Measurements from ENCODE around the gene PCK1. TPM values are rescaled to one million over a fixed set of nuclear protein-coding genes. Genes with fewer than 3 reads are reported as not detected.

PCK1 gene
- total RNA-seq, 1 experiment from 2014 or later, result 0.49 TPM

- Histone ChIP-seq H3K27me3 (ENCODE audit: insufficient read depth, low read length) (peaks cover 22% of the 10 kb centered on the region; the same call in 1 of the 2 replicates), H3K27ac (ENCODE audit: low read depth, low read length) (no peak overlapping the region), H3K36me3 (ENCODE audit: control insufficient read depth in 1 of 2, insufficient read depth in 2 of 2, low read length in 2 of 2) (no peaks in the 10 kb centered on the region), H2AFZ (ENCODE audit: low read depth, low read length, poor library complexity, severe bottlenecking) (no peak overlapping the region), H3K9ac (ENCODE audit: low read length) (no peak overlapping the region), H4K20me1 (ENCODE audit: insufficient read depth) (no peaks in the 10 kb centered on the region), H3K4me2 (ENCODE audit: low read length) (no peak overlapping the region), H3K4me3 (replicated peaks in 1 of 2; ENCODE audit: low read depth in 1 of 2, low read length in 2 of 2) (no peak overlapping the region), H3K4me1 (ENCODE audit: control insufficient read depth in 1 of 2, insufficient read depth in 2 of 2, low read length in 2 of 2) (peaks cover 6 to 15% of the 10 kb centered on the region in 2 experiments), H3K79me2 (ENCODE audit: insufficient read depth, low read length) (no peaks in the 10 kb centered on the region), H3K9me3 (ENCODE audit: control insufficient read depth in 1 of 2, insufficient read depth in 1 of 2, low read depth in 1 of 2, low read length in 2 of 2) (no peaks in the 10 kb centered on the region), H3K9me2 (ENCODE audit: insufficient read depth) (no peaks in the 10 kb centered on the region)
- intact Hi-C loops (cut with micrococcal nuclease), result no loop called here
- DNase-seq (ENCODE audit: low read depth, low spot score) (no peak), ATAC-seq (no peak)
- no TSS peak for BruUV-seq (replicated peaks)
- CTCF ChIA-PET, result no interaction called here
- POLR2A ChIA-PET, result no interaction called here
- TF ChIP-seq CTCF (IDR thresholded peaks at IDR 0.05 in 2 of 3, conservative IDR thresholded peaks at IDR 0.05 in 1 of 3; ENCODE audit: borderline replicate concordance in 1 of 3, insufficient read depth in 1 of 3, low read depth in 2 of 3, low read length in 2 of 3), result no peak
- TF ChIP-seq SRF (IDR thresholded peaks at IDR 0.05; ENCODE audit: low read depth), result no peak
- no peak for TF ChIP-seq TCF7L2 (IDR thresholded peaks at IDR 0.05; ENCODE audit: borderline replicate concordance, extremely low read depth, insufficient read depth, insufficient read length)
- no peak for TF ChIP-seq POLR2AphosphoS5 (IDR thresholded peaks at IDR 0.05; ENCODE audit: low read depth, low read length)
- TF ChIP-seq FOSL1 (IDR thresholded peaks at IDR 0.05; ENCODE audit: low read depth), result no peak
- TF ChIP-seq MAX (IDR thresholded peaks at IDR 0.05), result no peak
- TF ChIP-seq POLR2A (IDR thresholded peaks at IDR 0.05; ENCODE audit: borderline replicate concordance, extremely low read depth, insufficient read depth, insufficient read length), result no peak
- no peak for TF ChIP-seq CEBPB (IDR thresholded peaks at IDR 0.05; ENCODE audit: low read depth)
- no peak for TF ChIP-seq YY1 (IDR thresholded peaks at IDR 0.05; ENCODE audit: extremely low read depth, insufficient replicate concordance, low read depth, low read length)
- TF ChIP-seq ELF1 (IDR thresholded peaks at IDR 0.05; ENCODE audit: borderline replicate concordance, low read depth), result no peak
- TF ChIP-seq EGR1 (IDR thresholded peaks at IDR 0.05; ENCODE audit: low read depth), result no peak
- TF ChIP-seq JUND (IDR thresholded peaks at IDR 0.05), result no peak
- TF ChIP-seq ZBTB33 (IDR thresholded peaks at IDR 0.05; ENCODE audit: extremely low read depth, insufficient replicate concordance, low read length), result no peak
- TF ChIP-seq ZNF274 (IDR thresholded peaks at IDR 0.05; ENCODE audit: low read depth, low read length), result no peak
- RAD21 ChIA-PET (ENCODE audit: low non-redundant PET in 1 of 2, low total read pairs in 2 of 2, uncharacterized antibody in 2 of 2, unreplicated experiment in 2 of 2), result no interaction called here
These were observed 54.5 kb downstream of the PCK1 start for GRCh38 chr20:57615445-57615811.

Data from HCT116 (cell line).